GM21619 (cell line): ENCODE results near the gene ATP2C2.

Experiments used
- ATAC-seq: cut with Tn5 transposase; IDR thresholded peaks from one replicate; pipeline ENCODE4 v1.9.1; 2021; ENCODE audit not compliant: unreplicated experiment

ATP2C2 gene

DNA sequence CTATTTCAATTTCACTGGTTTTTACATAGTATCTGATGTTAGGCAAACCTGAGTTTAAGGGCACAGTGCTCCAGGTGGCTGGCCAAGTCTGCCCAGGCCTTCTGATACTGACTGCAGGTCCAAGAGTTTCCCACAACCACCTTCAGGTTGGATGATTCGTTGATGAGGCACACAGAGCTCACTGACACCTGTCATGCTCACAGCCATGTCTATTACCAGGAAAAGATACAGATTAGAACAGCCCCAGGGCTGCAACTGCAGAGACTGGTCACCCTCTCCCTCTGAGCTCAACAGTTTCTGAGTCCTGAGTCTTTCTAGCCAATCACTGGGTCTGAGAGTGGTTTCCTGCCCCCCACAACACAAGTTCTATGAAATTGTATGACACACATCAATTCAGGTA lies 98.9 kb downstream of the ATP2C2 start:
- no peak for ATAC-seq

DNA sequence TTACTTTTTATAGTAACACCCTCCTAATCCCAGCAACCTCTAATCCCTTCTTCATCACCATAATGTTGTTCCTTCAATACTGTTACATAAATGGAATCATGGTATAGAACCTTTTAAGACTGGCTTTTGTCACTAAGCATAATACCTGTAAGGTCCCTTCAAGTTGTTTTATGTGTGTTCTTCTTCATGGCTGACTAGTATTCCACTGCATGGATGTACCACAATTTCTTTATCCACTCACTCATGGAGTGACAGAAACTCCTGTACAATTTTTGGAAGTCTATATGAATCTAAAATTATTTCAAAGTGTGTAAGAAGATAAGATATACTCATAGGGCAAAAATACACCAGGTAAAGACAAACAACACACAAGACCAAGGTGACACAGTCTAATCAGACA lies 99.4 kb downstream of the ATP2C2 start:
- ATAC-seq: no peak

DNA sequence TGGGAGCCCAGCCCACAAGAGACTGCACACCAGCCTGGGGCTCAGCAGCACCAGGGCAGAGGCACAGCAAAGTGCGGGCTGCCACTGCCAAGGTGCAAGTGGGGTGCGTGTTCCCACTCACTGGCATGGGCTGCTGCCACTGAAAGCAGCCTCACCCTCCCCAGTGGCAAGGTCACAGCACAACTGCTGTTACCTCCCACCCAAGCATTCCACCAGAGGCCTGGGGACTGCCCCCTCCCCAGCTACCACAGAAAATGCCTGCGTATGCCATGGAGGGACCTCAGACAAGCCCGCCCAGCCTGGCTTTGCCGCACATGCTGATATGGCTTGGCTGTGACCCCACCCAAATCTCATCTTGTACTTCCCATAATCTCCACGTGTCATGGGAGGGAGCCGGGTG lies 103.0 kb downstream of the ATP2C2 start:
- no peak for ATAC-seq

DNA sequence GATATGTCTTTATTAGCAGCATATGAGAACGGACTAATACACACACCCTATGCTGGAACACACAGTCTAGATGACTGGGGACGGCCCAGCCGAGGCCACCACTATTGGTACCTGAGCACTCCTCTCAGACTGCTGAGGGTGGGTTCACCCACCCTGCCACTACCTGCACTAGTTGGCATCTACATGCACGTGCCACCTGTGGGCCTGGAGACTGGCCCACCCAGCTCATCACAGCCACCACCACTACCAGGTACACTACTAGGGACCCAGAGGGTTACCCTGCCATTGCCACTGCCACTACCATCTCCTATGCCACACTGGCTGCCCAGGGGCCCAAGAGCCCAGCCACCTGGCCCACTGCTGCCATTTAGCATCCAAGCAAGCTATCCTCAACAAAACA lies 103.6 kb downstream of the ATP2C2 start:
- no peak for ATAC-seq

DNA sequence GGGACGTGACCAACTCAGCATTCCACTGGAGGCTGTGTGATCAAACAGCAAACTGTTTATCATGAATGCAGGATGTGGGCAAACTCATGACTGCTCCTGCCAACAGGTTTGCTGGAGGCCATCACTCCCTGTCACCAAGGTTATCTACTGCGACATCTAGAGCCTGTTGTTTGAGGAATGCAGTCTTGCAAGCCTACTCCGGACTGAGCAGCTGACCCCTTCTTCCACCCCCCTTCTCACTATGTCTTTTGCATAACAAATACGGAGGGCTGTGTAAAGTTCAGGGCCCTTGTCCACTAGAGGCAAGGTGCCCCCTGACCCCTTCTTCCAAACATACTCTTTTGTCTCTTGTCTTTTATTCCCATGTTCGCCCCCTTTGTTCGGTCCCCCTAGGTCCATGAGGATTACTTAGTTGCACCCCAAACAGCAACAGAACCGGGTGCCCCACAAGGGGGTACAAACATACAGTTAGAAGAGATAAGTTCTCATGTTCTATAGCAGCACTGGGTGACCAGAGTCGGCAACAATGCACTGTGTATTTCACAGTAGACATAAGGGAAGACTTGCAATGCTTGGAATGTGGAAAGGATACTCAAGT lies 107.4 kb downstream of the ATP2C2 start:
- ATAC-seq: no peak

DNA sequence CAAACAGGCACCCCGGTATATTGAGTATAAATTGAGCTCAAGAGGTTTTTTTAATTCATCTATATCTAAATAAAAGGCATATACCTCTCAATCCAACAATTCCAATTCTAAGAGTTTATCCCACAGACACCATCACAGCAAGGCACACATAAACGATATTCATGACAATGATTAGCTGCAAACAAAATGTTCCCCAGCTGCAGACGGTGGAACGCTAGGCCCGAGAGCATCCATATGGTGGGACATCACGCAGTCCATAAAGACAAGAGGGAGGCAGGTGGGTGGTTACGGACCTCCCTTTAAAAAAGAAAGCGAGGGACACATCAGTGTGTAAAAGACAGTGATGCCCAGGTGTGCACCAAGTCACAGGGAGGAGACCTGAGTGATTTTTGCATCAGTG lies 108.1 kb downstream of the ATP2C2 start:
- ATAC-seq: no peak

DNA sequence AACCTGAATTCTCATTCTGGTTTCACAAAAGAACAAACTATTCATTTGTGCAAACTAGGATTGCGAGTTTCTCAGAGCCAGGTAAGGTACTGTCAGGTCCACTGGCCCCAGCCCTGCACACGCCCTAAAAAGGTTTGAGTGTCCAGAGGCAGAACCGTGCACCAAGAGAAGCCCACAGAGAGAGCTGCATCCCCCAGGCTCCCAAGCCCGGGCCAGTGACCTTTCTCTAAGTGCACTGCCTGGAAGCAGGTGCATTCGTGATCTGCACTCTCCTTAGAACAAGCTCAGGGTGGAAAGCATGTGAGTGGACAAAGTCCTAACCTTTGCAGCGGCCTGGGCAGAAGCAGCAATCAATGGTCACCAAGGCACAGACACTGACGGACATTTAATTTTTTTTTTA lies 109.3 kb downstream of the ATP2C2 start:
- ATAC-seq: no peak

DNA sequence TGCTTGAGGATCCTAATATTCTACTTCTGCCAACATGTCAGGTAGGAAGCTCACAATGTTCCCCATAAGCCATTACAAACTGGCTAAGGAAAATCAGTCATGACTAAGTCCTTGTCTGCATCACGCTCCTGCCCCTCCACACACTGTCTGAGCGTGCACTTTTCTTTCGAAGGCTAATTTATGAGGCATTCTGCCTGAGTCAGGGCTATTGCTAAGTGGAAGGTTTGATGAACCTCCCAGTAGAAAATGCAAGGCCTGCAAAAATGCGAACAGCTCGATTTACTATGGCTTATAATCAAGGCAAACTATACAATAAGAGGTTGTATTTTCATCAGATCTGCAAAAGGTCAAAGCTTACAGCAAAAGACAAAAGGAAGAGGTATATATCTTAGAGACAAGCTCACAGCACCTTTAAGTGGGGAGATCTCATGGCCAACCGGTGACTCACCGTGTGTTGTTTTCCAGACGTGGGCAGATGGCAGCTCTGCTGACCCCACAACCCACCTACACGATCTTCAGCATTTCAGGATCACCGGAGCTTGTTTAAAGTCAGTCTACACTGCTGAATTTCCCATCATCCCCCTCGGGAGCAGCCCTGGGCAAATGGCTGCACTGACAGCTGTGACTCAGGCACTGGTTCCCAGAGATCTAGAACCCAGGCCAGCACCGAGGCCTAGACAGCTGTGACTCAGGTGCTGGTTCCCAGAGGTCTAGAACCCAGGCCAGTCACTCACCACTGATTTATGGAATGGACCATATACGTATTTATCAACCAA lies 110.0 kb downstream of the ATP2C2 start:
- no peak for ATAC-seq

DNA sequence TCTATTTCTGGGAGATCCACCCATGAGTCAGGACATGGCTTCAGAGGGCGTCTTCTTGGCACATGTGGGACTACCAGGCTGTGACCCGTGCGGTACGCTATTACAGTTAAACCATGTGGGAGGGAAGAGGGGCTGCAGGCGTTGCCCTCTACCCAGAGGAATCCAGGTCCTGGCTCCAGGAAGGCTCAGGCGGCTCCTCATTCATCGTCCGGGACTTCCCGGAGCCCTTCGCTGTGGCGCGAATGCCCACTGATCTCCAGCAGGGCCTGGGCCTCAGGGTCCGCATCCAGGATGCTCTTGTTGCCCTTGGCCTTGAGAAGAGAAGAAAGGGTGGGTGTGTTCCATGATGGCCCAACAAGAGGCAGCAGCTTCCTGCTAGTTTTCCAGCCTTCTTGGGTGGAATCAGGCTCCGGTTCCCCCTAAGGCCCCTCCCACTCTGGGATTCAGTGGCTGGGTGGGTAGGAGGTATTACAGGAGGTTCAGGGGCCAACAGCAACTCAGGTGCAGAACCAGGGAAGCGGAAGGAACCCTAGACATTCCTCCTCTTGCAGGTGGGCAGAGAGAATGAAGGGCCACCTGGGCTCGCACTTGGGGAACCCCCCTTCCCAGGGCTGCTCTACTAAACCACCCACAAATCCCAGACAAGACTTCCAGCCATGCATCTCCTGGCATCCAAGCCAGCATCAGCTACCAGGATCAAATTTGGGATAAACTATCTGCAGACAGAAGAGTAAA lies 111.5 kb downstream of the ATP2C2 start:
- ATAC-seq: no peak

DNA sequence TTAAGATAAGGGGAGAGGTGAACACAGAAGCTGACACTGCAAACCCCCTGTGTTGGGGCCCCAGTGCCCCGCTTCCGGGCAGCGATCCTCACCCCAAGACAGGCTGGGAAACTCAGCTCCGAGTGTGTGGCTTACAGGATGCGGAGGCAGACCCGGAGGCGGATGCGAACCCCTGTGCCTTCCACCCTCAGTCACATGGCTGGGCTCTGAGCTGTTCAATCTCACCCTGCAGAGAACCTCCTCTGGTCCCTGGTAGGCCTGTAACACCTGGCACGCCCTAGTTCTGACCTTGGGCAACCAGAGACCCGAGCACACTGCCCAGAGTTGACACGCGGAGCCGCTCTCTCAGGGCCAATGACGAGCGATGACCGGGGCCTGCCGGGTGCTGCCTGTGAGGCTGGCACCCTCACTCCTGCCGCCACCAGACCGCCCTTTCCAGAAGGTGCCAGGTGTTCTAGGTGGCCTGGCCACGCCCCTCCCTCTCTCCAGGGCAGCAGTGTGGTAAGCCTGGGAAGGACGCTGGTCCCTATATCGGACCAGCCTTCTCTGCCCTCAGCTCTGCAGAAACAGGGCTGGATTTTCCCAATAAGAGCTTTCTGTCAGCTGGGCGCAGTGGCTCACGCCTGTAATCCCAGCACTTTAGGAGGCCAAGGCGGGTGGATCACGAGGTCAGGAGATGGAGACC lies 112.9 kb downstream of the ATP2C2 start:
- no peak for ATAC-seq

DNA sequence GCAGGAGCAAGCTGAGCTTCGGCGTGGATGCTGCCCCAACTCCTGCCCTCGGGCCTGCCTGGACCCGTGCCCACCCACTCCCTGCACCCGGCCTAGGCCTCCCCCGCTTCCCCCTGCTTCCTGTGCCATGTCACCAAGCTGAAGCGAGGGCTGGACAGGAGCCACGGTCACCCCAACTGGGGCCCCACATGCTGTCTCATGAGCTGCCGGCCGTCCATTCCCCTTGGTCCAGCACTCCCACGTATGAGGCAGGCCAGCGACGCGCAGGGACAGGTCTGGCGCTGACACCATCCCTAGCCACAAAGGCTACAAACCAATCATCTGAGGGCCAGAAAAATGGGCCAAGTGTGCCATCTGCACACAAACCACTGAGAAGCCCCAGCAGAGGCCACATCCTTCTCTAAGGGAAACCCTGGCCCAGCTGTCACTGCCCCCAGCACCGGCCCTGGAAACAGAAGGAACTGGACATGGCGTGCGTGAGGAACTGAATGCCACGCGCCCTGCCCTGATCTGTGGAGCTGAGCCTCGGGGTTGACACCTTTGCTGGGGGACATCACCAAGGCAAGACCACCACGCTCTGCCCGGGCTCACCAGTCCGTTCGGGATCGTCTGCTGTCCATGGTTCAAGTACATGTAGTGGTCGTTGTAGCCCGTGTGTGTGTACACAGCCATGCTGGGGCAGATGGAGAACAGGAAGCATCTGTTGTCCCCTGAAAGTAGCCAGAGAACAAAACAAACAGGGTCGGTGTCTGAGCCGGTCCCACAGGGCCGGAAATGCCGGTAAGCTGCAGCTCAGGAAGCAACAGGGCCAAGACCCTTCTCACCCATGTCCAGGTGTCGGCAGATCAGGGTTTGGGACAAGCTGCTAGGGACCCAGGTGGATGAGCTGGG lies 113.9 kb downstream of the ATP2C2 start:
- ATAC-seq: no peak

DNA sequence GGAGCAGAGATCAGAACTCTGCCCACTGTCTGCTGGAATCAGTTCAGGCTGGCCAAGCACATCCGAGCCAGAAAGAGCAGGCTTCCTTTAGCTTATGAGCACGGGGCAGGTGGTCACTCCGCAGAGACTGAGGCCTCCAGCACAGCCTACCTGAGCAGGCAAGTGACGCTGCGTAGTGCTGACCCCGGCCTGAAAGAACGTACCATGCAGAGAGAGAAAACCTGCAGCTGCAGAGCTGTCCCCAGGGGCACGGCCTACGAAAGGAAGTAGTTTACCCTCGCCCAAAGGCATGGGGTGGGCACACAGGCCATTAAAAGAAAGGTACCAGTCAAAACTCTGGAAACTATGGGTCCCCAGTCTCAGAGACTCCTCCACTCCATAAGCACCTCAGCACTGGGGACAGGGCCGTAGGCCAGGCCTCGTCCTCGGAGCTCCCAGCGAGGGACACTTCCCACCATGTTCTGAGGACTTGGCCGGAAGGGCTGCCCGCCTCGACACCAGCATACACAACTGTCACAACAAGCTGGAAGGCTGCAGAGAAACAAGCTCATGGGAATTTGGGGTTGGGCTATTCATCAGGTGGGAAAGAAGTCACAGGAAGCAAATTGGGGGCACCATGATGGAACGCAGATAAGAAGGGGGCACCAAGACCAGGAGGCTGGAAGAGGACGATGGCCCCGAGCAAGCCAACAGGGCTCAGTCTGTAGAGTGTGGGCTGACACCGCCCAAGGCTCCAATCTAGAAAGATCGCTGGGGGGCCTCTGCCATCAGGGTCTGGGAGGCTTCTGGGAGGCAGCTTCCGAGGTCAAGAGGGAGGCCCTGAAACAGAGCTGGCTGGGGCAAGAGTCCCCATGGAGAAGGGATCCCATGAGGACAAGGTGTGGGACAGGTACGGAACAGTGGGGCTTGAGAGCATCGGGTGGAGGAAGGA lies 114.9 kb downstream of the ATP2C2 start:
- ATAC-seq: no peak

DNA sequence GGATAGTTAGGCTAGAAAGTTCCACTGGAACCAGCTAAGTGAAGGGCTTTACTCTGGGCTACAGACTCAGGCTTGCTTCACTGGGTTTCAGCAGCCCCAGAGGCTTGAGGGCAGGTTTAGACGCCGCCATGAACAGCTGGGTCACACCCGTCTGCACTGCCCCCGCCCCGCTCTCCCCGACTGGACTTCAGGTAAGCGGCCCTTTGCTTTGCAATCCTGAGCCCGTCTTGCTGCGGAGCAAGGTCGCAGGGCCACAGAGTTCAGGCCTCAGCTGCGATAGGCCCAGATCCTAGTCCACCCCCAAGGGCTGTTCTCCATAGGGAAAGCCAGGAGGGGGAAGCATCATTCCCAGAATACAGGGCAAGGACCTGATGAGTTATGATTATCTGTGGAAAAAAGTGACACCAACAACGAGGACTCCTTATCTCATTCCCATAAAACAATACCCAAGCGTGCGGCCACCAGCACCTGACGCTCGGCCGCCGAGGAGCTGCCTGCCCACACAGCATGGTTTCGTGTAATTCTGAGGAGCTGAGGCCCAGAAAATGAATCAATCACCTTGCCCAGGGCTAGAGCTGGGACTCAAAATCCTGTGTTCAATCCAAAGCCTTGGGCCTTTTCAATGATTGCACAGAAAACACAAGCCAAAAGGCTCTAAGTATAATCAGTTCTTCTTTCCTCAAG lies 115.7 kb downstream of the ATP2C2 start:
- ATAC-seq: no peak

DNA sequence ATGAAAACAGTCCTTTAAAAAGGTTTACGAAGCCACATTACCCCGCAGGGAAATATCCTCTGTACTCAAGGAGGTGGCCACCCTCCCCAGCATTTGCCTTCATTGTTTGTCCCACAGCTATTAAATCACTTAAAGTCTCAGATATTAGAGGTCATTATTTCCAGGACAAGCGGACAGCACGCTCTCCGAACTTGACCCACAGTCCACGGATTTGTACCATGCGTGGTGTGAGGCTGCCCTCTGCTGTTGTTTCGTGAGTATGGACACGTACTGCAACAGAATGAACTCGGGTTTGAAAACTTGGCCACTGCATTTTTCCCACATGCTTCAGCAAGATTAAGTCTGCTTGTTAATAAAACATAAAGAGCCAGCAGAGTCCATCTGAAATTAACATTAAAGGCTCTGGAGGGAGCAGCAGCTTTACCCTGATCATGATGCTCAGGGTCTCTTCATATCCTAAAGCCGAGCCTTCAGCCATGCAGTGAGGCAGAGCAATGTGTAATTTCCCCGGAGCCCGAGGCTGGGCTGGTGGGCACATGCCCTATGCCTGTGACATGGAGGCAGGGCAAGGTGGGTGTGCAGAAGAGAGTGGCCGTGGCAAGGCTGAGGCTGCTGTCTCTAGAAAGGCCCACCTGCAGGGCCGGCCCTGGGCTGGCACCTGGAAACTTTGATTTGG lies 116.4 kb downstream of the ATP2C2 start:
- no peak for ATAC-seq

DNA sequence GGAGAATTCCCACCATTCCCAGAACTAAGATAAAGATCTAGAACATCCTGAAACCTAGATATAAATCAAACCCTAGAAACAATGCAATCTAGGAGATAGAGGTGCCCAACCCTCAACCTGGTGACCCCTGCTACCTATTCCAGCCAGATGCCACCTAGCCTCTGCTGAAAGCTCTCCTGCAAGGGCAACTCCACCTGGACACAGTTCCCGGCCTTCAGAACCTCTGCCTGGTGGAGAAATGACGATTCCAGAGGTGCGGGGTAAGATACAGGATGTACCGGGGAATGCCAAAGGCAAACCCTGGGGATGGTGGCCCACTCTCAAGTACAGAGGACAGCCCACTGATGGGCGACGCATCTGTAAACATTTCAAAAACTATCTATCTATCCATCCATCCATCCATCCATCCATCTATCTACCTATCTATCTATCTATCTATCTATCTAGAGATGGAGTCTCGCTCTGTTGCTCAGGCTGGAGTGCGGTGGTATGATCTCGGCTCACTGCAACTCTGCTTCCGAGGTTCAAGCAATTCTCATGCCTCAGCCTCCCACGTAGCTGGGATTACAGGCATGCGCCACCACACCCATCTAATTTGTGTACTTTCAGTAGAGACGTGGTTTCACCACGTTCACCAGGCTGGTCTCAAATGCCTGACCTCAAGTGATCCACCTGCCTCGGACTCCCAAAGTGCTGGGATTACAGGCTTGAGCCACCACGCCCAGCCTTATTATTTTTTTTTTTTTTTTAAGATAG lies 117.1 kb downstream of the ATP2C2 start:
- ATAC-seq: no peak

DNA sequence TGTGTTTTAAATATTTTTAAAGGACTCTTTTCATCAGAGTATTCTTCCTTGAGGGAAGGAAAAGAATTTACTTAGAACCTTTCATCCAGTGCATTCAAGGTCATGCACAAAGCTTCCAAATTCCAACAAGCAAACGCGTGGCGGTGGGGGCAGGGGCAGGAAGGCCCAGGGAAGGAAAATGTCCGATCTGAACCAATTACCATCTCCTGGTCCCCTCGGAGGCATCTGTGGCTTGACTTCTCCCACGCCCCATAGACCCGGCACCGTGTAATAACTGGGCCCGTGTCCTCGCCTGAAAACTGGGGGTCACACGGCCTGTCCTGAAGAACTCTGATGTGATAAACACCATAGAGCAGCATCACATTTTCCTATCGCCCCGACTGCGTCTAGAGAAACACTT lies 117.8 kb downstream of the ATP2C2 start:
- ATAC-seq: no peak

DNA sequence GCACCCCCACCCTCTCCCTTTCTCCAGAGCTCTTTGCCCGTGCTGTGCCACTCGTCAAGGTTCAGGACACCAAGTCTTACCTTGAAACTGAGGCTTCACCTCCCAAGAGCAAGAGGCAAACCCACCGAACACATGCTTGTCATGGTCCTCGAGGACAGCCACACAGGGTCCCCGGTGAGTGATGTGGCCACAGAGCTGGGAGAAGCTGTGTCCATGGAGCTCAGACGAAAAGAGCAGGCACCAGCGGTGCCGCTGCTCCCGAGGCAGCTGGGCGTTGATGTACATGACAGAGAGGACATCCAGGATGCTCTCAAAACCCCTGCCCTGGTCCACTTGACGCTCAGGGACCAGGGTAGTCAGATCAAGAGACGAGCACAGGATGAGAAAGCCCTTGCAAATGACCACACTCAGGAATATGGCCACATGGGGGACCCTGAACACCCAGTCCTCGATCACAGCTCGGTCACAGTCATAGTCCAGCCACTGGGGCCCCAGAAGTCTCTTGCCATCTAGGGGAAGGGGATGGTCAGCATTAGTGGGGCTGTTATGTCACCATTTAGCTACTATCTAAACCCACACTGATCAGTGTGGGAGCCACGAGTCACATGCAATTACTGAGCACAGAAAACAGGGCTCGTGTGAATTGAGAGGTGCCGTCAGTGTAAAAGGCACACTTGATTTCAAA lies 118.4 kb downstream of the ATP2C2 start:
- ATAC-seq: no peak
